ENCODE measurements around the gene PRDX2. TPM values are rescaled to one million over a fixed set of nuclear protein-coding genes. Genes with fewer than 3 reads are reported as not detected.

The PRDX2 gene
- total RNA-seq, 1 experiment from 2014 or later, result 271 TPM

GRCh38 chr19:12774588-12775555 is 26.7 kb downstream of the PRDX2 start, which contains the start of gene HOOK2:
Gene HOOK2, minus strand, starts transcription at chr19:12775552. Its CDS starts 103 bp downstream, at chr19:12775449.
- 0 out of 2 replicates have a peak, but pooled peaks cover 7% of the 10 kb centered on the region for H3K36me3 ChIP-seq (ENCODE audit: low read depth)
- BruUV-seq (replicated peaks), result no TSS peak
- peak within 1 kb of the TSS; percentile 70 for H3K4me3 ChIP-seq
- no peaks in the 10 kb centered on the region for H3K9me3 ChIP-seq (ENCODE audit: insufficient read depth, low read depth)
- peaks cover 59% of the 10 kb centered on the region for H3F3A ChIP-seq (ENCODE audit: insufficient read depth, low read depth)
- no peaks in the 10 kb centered on the region for H3K27me3 ChIP-seq (ENCODE audit: insufficient read depth, low read depth)
- H3K4me2 ChIP-seq, result peak within 1 kb of the TSS; percentile 95
- H3K4me1 ChIP-seq (replicated peaks; ENCODE audit: insufficient read depth), result peaks cover 39% of the 10 kb centered on the region
- H4K20me1 ChIP-seq (ENCODE audit: insufficient read depth), result no peaks in the 10 kb centered on the region
- peak within 1 kb of the TSS; percentile 94 for H3K27ac ChIP-seq
- H3K9me2 ChIP-seq (ENCODE audit: insufficient read depth), result no peaks in the 10 kb centered on the region
- H3K79me2 ChIP-seq (ENCODE audit: low read depth), result peaks cover 50% of the 10 kb centered on the region
- peak within 1 kb of the TSS; percentile 74 for H2AFZ ChIP-seq
- intact Hi-C loops (cut with micrococcal nuclease; ENCODE audit: unreplicated experiment), result loop anchor here (1.0 to 5.0 kb wide), 3 partner anchors 38 to 377 kb away; partner anchors contain the start of genes GET3, IER2 and STX10
- peak; percentile 98 to 99 for DNase-seq
- ChIA-PET POLR2A (ENCODE audit: unreplicated experiment) (interaction anchor here (0.6 to 1.1 kb wide), 4 partner anchors 21 to 887 kb away, joined by 3 to 5 read pairs (median 3); partner anchors contain the start of gene ZNF69), CTCF (interaction anchor here (0.6 to 1.3 kb wide), 6 partner anchors 9 to 247 kb away, joined by 3 to 20 read pairs (median 4); no protein-coding TSS in a partner anchor)
- no peak for TF ChIP-seq EZH2 (IDR thresholded peaks at IDR 0.05; ENCODE audit: low read depth)
- TF ChIP-seq CTCF (conservative IDR thresholded peaks at IDR 0.05), result no peak

GRCh38 chr19:12773571-12773970 is 28.0 kb downstream of the PRDX2 start:
- H4K20me1 ChIP-seq (ENCODE audit: insufficient read depth), result 0 out of 2 replicates have a peak, but pooled peaks cover 3% of the 10 kb centered on the region
- peaks cover 55% of the 10 kb centered on the region for H3F3A ChIP-seq (ENCODE audit: insufficient read depth, low read depth)
- no peaks in the 10 kb centered on the region for H3K27me3 ChIP-seq (ENCODE audit: insufficient read depth, low read depth)
- no TSS peak for BruUV-seq (replicated peaks)
- 0 out of 2 replicates have a peak, but pooled peaks cover 7% of the 10 kb centered on the region for H3K36me3 ChIP-seq (ENCODE audit: low read depth)
- TF ChIP-seq CTCF (conservative IDR thresholded peaks at IDR 0.05) (peak; percentile 46; the same call in 1 of the 2 replicates), EZH2 (IDR thresholded peaks at IDR 0.05; ENCODE audit: low read depth) (no peak)
- POLR2A ChIA-PET (ENCODE audit: unreplicated experiment), result interaction anchor here (1.1 kb wide), 1 partner anchor 22 kb away, joined by 5 read pairs; no protein-coding TSS in a partner anchor
- H3K4me1 ChIP-seq (replicated peaks; ENCODE audit: insufficient read depth), result peaks cover 26% of the 10 kb centered on the region
- H3K79me2 ChIP-seq (ENCODE audit: low read depth), result peaks cover 37% of the 10 kb centered on the region
- H3K9me2 ChIP-seq (ENCODE audit: insufficient read depth), result no peaks in the 10 kb centered on the region
- no peaks in the 10 kb centered on the region for H3K9me3 ChIP-seq (ENCODE audit: insufficient read depth, low read depth)
- H3K27ac ChIP-seq, result peak overlapping the region; percentile 45
- H3K4me3 ChIP-seq, result peak overlapping the region; percentile 70; the same call in 1 of the 2 replicates
- H2AFZ ChIP-seq, result no peak overlapping the region
- H3K4me2 ChIP-seq, result peak overlapping the region; percentile 95
- DNase-seq, result peak in 1 of 2 experiments; percentile 50
- intact Hi-C loops (cut with micrococcal nuclease; ENCODE audit: unreplicated experiment), result no loop called here
- CTCF ChIA-PET, result interaction anchor here (1.0 to 1.3 kb wide), 2 partner anchors 7 to 23 kb away, joined by 4 to 6 read pairs; no protein-coding TSS in a partner anchor

GRCh38 chr19:12772323-12772722 is 29.3 kb downstream of the PRDX2 start:
- Histone ChIP-seq H3F3A (ENCODE audit: insufficient read depth, low read depth) (peaks cover 53% of the 10 kb centered on the region), H3K9me2 (ENCODE audit: insufficient read depth) (no peaks in the 10 kb centered on the region), H3K27ac (no peak overlapping the region), H3K4me1 (replicated peaks; ENCODE audit: insufficient read depth) (peaks cover 24% of the 10 kb centered on the region), H3K79me2 (ENCODE audit: low read depth) (peaks cover 36% of the 10 kb centered on the region), H3K4me3 (no peak overlapping the region), H3K4me2 (no peak overlapping the region), H4K20me1 (ENCODE audit: insufficient read depth) (peaks cover 3% of the 10 kb centered on the region; the same call in 1 of the 2 replicates), H3K27me3 (ENCODE audit: insufficient read depth, low read depth) (no peaks in the 10 kb centered on the region), H3K9me3 (ENCODE audit: insufficient read depth, low read depth) (no peaks in the 10 kb centered on the region), H3K36me3 (ENCODE audit: low read depth) (peaks cover 13% of the 10 kb centered on the region; the same call in 1 of the 2 replicates), H2AFZ (no peak overlapping the region)
- no TSS peak for BruUV-seq (replicated peaks)
- intact Hi-C loops (cut with micrococcal nuclease; ENCODE audit: unreplicated experiment), result no loop called here
- DNase-seq, result no peak
- CTCF ChIA-PET, result no interaction called here
- TF ChIP-seq CTCF (conservative IDR thresholded peaks at IDR 0.05) (no peak), EZH2 (IDR thresholded peaks at IDR 0.05; ENCODE audit: low read depth) (no peak)
- POLR2A ChIA-PET (ENCODE audit: unreplicated experiment), result no interaction called here
